ENCODE data around the gene IL17B.

Gene IL17B

GRCh38 chr5:149417711-149418368 is 38.7 kb upstream of the IL17B start:
- H3K4me1 ChIP-seq (ENCODE audit: control insufficient read depth in 1 of 2, insufficient read depth in 1 of 2, low read depth in 1 of 2, low read length in 1 of 2) = peaks cover 24 to 28% of the 10 kb centered on the region in 2 experiments
- no peak for TF ChIP-seq CTCF (IDR thresholded peaks at IDR 0.05)
- H3K9me3 ChIP-seq = no peaks in the 10 kb centered on the region
- no peaks in the 10 kb centered on the region for H3K27me3 ChIP-seq
- H3K36me3 ChIP-seq = no peaks in the 10 kb centered on the region
- no peak overlapping the region for H3K27ac ChIP-seq
- H3K4me3 ChIP-seq (ENCODE audit: low read depth in 1 of 2, low read length in 1 of 2) = no peak overlapping the region

DNA sequence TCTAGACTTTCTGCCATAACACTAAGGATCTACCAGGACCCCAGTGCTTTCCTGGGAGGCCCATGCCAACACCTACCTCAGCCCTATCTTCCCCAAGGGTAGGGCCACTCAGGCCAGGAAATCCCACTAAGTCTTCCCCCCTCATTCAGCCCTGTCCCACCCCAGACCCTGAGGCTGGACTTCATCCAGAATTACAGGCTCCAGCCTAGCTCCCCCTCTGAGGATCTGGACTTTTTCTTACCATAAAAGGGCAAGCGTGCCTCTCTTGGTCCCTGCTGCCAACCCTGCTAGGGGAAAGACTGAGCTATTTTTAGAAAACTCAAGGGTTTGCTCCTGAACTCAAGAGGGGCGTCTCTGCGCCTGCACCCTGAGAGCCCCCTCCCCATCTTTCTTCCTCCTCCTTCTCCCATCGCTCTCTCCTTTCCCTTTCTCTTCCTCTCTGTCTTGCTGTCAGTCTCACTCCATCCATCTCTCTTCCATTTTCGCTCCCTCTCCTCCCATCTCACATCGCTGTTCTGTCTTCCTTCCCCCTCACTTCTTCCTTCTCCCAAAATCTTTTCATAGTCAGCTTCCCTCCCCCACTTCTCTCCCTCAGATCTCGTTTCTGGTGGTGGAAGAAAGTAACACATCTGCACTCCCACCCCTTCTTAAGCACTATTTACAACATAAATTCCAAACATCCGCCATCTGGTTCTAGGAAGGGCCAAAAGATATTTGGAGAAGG is 38.1 kb upstream of the IL17B start:
- Histone ChIP-seq H3K27ac (no peak overlapping the region), H3K36me3 (no peaks in the 10 kb centered on the region), H3K4me1 (ENCODE audit: control insufficient read depth in 1 of 2, insufficient read depth in 1 of 2, low read depth in 1 of 2, low read length in 1 of 2) (peaks cover 17 to 21% of the 10 kb centered on the region in 2 experiments)

GRCh38 chr5:149415066-149415967 is 36.2 kb upstream of the IL17B start:
- H3K9me3 ChIP-seq = no peaks in the 10 kb centered on the region
- H3K27ac ChIP-seq = no peak overlapping the region
- H3K36me3 ChIP-seq = no peaks in the 10 kb centered on the region
- no peaks in the 10 kb centered on the region for H3K27me3 ChIP-seq
- TF ChIP-seq CTCF (IDR thresholded peaks at IDR 0.05) = no peak
- H3K4me3 ChIP-seq (ENCODE audit: low read depth in 1 of 2, low read length in 1 of 2) = no peak overlapping the region
- peaks cover 0 to 4% of the 10 kb centered on the region in 2 experiments for H3K4me1 ChIP-seq (ENCODE audit: control insufficient read depth in 1 of 2, insufficient read depth in 1 of 2, low read depth in 1 of 2, low read length in 1 of 2)

More for the DNA sequence above, 38.1 kb upstream of the IL17B start:
- H3K4me3 ChIP-seq (ENCODE audit: low read depth in 1 of 2, low read length in 1 of 2) = no peak overlapping the region
- TF ChIP-seq CTCF (IDR thresholded peaks at IDR 0.05) = no peak
- no peaks in the 10 kb centered on the region for H3K9me3 ChIP-seq
- H3K27me3 ChIP-seq = no peaks in the 10 kb centered on the region

DNA sequence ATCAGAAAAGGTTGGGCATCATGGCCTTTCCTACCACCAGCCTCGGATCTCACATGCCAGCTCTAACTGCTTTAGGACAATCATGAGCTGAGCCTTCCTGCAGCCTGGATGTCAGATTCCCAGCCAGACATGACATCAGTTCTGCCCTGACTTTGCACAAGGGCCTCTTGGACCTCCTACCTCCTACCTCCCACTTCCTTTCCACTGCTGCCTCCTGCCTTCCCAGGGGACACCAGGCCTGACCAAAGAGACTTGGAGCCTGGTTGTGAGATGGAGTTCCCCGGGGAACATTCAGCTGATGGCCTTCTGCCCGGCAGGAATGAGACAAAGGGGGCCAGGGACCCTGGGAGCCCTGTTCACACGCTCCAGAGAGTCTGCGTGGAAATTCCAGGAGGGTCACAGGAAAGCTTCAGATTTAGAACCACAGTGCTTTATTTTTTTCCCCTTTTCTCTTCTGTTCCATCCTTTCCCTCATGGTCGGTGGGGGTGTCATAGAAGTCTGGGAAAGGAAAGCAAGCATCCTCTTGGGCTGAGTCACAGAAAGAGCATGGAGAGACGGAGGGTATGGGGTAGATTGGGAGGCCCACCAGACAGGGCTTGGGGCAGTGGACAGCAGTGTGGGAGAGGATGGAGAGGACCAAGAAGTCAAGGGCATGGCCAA is 35.4 kb upstream of the IL17B start:
- Histone ChIP-seq H3K27ac (no peak overlapping the region), H3K4me1 (ENCODE audit: control insufficient read depth in 1 of 2, insufficient read depth in 1 of 2, low read depth in 1 of 2, low read length in 1 of 2) (no peaks in the 10 kb centered on the region), H3K9me3 (no peaks in the 10 kb centered on the region), H3K36me3 (no peaks in the 10 kb centered on the region), H3K4me3 (ENCODE audit: low read depth in 1 of 2, low read length in 1 of 2) (no peak overlapping the region), H3K27me3 (no peaks in the 10 kb centered on the region)
- no peak for TF ChIP-seq CTCF (IDR thresholded peaks at IDR 0.05)

Measured in neutrophil (primary cell).